Small intestine (tissue), 7 donors: ENCODE results near the gene NADK2. TPM values are rescaled to one million over a fixed set of nuclear protein-coding genes. Genes with fewer than 3 reads are reported as not detected.
A peak's percentile ranks its signal among the peaks of the same experiment; 100 is the strongest.
"Not testable (repeated sequence)": the region's sequence is repeated elsewhere in the genome, so short reads cannot be mapped to it uniquely, and the experiment has no call there.

ENCODE experiments used
- DNase-seq, 2 donors: peaks; one replicate each; pipeline versions ENCODE4 v3.0.0 to v3.0.0-alpha.2; 2013
- FAIRE-seq: peaks from 2 replicates; lab custom pipeline; 2012; peaks lifted over from hg19 to GRCh38; lab: Jason Lieb, UNC
- H3K27ac ChIP-seq, 3 donors: one replicate each; pipeline ENCODE4 v1.5.1; 2013; ENCODE audit warnings: low read length in 2 of 3, mild to moderate bottlenecking in 2 of 3, control low read depth in 1 of 3, inconsistent platforms in 1 of 3, low read depth in 1 of 3, moderate library complexity in 1 of 3
- H3K27me3 ChIP-seq, 3 donors: one replicate each; pipeline ENCODE4 v1.6.1; 2013; ENCODE audit warnings: low read length in 3 of 3, inconsistent platforms in 1 of 3; ENCODE audit not compliant: control insufficient read depth in 3 of 3, insufficient read depth in 3 of 3
- H3K36me3 ChIP-seq, 3 donors: one replicate each; pipeline ENCODE4 v1.6.1; 2013; ENCODE audit warnings: low read length in 3 of 3, inconsistent platforms in 1 of 3, low read depth in 1 of 3, mild to moderate bottlenecking in 1 of 3, moderate library complexity in 1 of 3; ENCODE audit not compliant: control insufficient read depth in 3 of 3, insufficient read depth in 2 of 3
- H3K4me1 ChIP-seq, 3 donors: one replicate each; pipeline ENCODE4 v1.6.1; 2013; ENCODE audit warnings: low read length in 2 of 3, inconsistent platforms in 1 of 3, low read depth in 1 of 3, mild to moderate bottlenecking in 1 of 3, moderate library complexity in 1 of 3; ENCODE audit not compliant: control insufficient read depth in 3 of 3, insufficient read depth in 2 of 3
- H3K4me3 ChIP-seq, 3 donors: one replicate each; pipeline ENCODE4 v1.5.1; 2013; ENCODE audit warnings: low read length in 3 of 3, control low read depth in 1 of 3, inconsistent platforms in 1 of 3, low read depth in 1 of 3, mild to moderate bottlenecking in 1 of 3, moderate library complexity in 1 of 3
- H3K9me3 ChIP-seq, 2 donors: one replicate each; pipeline ENCODE4 v1.6.1; 2013; ENCODE audit warnings: low read depth in 1 of 2, low read length in 1 of 2; ENCODE audit not compliant: control insufficient read depth in 2 of 2, insufficient read depth in 1 of 2
- WGBS, 3 donors: extraction: QIAGEN DNeasy Blood & Tissue Kit; methylation state at CpG; one replicate each; pipeline ENCODE4 v1.1.7; 2013; 5-methylcytosine and 5-hydroxymethylcytosine counted together
- polyA plus RNA-seq, 4 donors: library from polyadenylated mRNA; stranded (reverse) in 3 of 4; unstranded in 1 of 4; fragments of 200-250 nt in 3 of 4; fragments of 120-200 nt in 1 of 4; gene quantifications; one replicate each; pipeline versions ENCODE4 v1.2.1 to v1.2.3, GENCODE V29; 2013
- donor health status: healthy with polysubstance abuse.
- donor health status: control.
- donor health status: control.
- donor health status: Bipolar disorder and iron deficiency.
- donor health status: healthy.

NADK2 gene
- polyA plus RNA-seq, 4 donors: 13.0 to 59.1 (median 14.2) TPM

- Histone ChIP-seq H3K27ac (no peak overlapping the region), H3K4me1 (no peaks in the 10 kb centered on the region), H3K27me3 (no peaks in the 10 kb centered on the region), H3K36me3 (peaks cover 6 to 8% (median 7%) of the 10 kb centered on the region in 3 donors), H3K4me3 (no peak overlapping the region), H3K9me3 (no peaks in the 10 kb centered on the region)
- FAIRE-seq (no peak), DNase-seq (no peak)
These were observed 34.8 kb downstream of the NADK2 start for GRCh38 chr5:36206913-36207312.

DNA sequence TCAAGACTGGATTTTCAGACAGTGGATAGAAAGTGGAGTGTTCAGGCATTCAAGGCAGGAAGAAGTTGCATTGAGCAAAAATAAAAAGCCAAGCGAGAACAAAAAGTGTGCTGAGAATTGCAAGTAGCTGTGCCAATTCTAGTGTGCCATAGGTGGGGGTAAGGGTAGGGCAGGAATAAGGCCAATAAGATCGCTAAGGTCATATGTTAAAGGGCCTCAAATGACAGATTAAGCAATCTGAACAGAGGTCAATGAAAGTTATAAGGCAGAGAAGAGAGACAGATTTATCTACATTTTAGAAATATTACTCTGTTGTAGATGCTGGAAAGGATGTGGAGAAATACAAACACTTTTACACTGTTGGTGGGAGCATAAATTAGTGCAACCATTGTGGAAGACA lies 36.4 kb downstream of the NADK2 start:
- H3K27ac ChIP-seq: no peak overlapping the region
- H3K4me3 ChIP-seq: no peak overlapping the region
- FAIRE-seq (no peak), DNase-seq (no peak)
- H3K4me1 ChIP-seq: no peaks in the 10 kb centered on the region
- peaks cover 3 to 8% (median 4%) of the 10 kb centered on the region in 3 donors for H3K36me3 ChIP-seq
- H3K9me3 ChIP-seq: no peaks in the 10 kb centered on the region
- WGBS, 3 donors: 85 to 95% (median 89%) methylated on average over 2 of the region's 2 CpGs
- no peaks in the 10 kb centered on the region for H3K27me3 ChIP-seq

GRCh38 chr5:36202521-36202961 lies 39.2 kb downstream of the NADK2 start:
- no peaks in the 10 kb centered on the region for H3K9me3 ChIP-seq
- DNase-seq (no peak), FAIRE-seq (no peak)
- H3K36me3 ChIP-seq: peaks cover 3 to 8% (median 4%) of the 10 kb centered on the region in 3 donors
- no peak overlapping the region for H3K4me3 ChIP-seq
- no peak overlapping the region for H3K27ac ChIP-seq
- 74 to 84% (median 79%) methylated on average over 3 of the region's 3 CpGs for WGBS, 3 donors
- H3K27me3 ChIP-seq: no peaks in the 10 kb centered on the region
- H3K4me1 ChIP-seq: no peaks in the 10 kb centered on the region

DNA sequence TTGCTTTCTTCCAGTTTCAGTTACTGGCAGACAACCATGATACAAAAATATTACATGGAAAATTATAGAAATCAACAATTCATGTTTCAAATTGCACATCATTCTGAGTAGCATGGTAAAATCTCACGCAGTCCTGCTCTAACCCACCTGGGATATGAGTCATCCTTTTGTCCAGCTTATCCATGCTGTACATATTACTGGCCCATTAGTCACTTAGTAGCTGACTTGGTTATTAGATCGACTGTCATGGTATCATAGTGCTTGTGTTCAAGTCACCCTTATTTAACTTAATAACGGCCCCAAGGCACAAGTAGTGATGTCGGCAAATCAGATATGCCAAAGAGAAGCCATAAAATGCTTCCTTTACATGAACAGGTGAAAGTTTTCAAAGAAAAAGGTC lies 41.2 kb downstream of the NADK2 start:
- Histone ChIP-seq H3K4me3 (no peak overlapping the region), H3K27ac (no peak overlapping the region), H3K27me3 (no peaks in the 10 kb centered on the region), H3K36me3 (peaks cover 4 to 5% (median 5%) of the 10 kb centered on the region in 3 donors), H3K4me1 (no peaks in the 10 kb centered on the region), H3K9me3 (no peaks in the 10 kb centered on the region)
- WGBS, 3 donors: 75 to 91% (median 88%) methylated on average over 4 of the region's 4 CpGs
- DNase-seq: no peak
- FAIRE-seq: no peak

- Histone ChIP-seq H3K36me3 (peaks cover 4 to 5% (median 4%) of the 10 kb centered on the region in 3 donors), H3K9me3 (no peaks in the 10 kb centered on the region), H3K4me1 (no peaks in the 10 kb centered on the region), H3K27me3 (no peaks in the 10 kb centered on the region), H3K4me3 (no peak overlapping the region), H3K27ac (no peak overlapping the region)
- WGBS, 3 donors: 86 to 95% (median 89%) methylated on average over 2 of the region's 2 CpGs
- no peak for DNase-seq
- FAIRE-seq: no peak
These were observed 42.1 kb downstream of the NADK2 start for GRCh38 chr5:36199620-36200019.

GRCh38 chr5:36198783-36199182 lies 42.9 kb downstream of the NADK2 start:
- not testable (repeated sequence) for H3K9me3 ChIP-seq, H3K27me3 ChIP-seq, H3K36me3 ChIP-seq, DNase-seq, FAIRE-seq, H3K27ac ChIP-seq, H3K4me3 ChIP-seq, H3K4me1 ChIP-seq
- WGBS, 3 donors: 78 to 95% (median 84%) methylated on average over 2 to 3 of the region's 3 CpGs

DNA sequence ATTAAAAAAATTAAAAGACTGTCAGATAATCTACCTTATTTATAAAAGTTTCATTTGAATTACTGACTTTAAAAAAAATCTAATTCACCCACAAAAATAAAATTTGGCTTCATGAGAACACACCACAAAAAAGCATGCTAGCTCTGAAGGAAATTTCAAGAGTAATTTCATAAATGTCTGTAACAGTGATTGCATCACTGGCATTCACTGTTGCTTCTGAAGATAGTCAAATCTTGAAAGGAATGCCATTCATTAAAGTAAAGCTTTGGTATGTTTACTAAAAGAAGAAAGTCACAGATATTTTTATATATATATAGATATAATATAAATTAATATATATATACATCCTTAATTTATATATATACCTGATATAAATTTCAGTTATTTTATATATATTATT lies 43.4 kb downstream of the NADK2 start:
- Histone ChIP-seq H3K4me1 (no peaks in the 10 kb centered on the region), H3K27ac (no peak overlapping the region), H3K27me3 (no peaks in the 10 kb centered on the region), H3K36me3 (peaks cover 2 to 5% (median 5%) of the 10 kb centered on the region in 3 donors), H3K4me3 (no peak overlapping the region), H3K9me3 (no peaks in the 10 kb centered on the region)
- DNase-seq (no peak), FAIRE-seq (peak; percentile 39)

DNA sequence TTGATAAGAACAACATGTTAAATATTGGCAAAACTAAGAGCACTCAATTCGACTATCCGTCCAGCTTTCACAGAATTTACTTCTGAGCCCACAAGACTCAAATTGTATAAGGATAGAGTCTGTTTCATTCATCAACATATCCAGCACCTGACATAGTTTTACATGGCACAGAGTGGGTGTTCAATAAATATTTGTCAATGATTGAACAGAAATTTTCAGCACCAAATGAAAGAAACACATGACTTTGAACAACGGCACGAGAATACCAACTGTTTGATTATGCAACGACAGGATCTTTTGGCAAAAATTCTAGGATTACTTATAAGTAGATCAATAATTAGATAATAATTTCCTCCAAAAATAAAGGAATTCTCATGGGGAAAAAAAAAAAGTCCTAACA lies 48.0 kb downstream of the NADK2 start:
- WGBS, 3 donors: 95 to 96% (median 96%) methylated on average over 5 of the region's 5 CpGs
- Histone ChIP-seq H3K27me3 (no peaks in the 10 kb centered on the region), H3K4me1 (no peaks in the 10 kb centered on the region), H3K27ac (no peak overlapping the region), H3K36me3 (peaks cover 0 to 11% (median 4%) of the 10 kb centered on the region in 3 donors), H3K9me3 (peaks cover 0 to 11% of the 10 kb centered on the region in 2 donors), H3K4me3 (no peak overlapping the region)
- FAIRE-seq: no peak
- no peak for DNase-seq

- H3K4me1 ChIP-seq, FAIRE-seq, H3K4me3 ChIP-seq, H3K27ac ChIP-seq, H3K27me3 ChIP-seq, DNase-seq, H3K9me3 ChIP-seq, H3K36me3 ChIP-seq: not testable (repeated sequence)
- 85 to 97% (median 95%) methylated on average over 2 to 4 of the region's 4 CpGs for WGBS, 3 donors
These were observed 57.3 kb downstream of the NADK2 start for GRCh38 chr5:36184408-36184807.
